H1 (cell line): ENCODE results near the gene ZNF200. TPM values are rescaled to one million over a fixed set of nuclear protein-coding genes. Genes with fewer than 3 reads are reported as not detected.

Experiments
- CHD7 ChIP-seq: fragments of 300-600 bp; sonication (generic); IDR thresholded peaks from 2 replicates; pipeline ENCODE4 v1.7.1; 2012; ENCODE audit warnings: low read length, moderate library complexity, mild to moderate bottlenecking, inconsistent platforms; ENCODE audit not compliant: insufficient replicate concordance
- polyA plus RNA-seq, 7 experiments: library from polyadenylated mRNA; depleted of rRNA in 3 of 7; stranded (reverse) in 5 of 7; unstranded in 2 of 7; fragments of >200 nt in 5 of 7; fragments of 200-250 nt in 2 of 7; gene quantifications; 1 replicate in 5 of 7; 2 replicates in 1 of 7; 4 replicates in 1 of 7; pipeline versions ENCODE4 v1.2.1 to v1.2.3, GENCODE V29; 2011 to 2013; ENCODE audit warnings: missing spikeins in 2 of 7, mixed read lengths in 2 of 7
- total RNA-seq: library from RNA; stranded (reverse); fragmentation: NEBNext Ultra II Directional; extraction: Animal tissue kit (Norgen Biotek cat#: 25700); gene quantifications from 2 replicates; pipeline ENCODE4 v1.2.1, GENCODE V29; 2021

Gene ZNF200
- total and polyA plus RNA-seq, 2 of the 8 experiments (the other 6 are each of a cell fraction or from before 2014, with no cell fraction given): 2.7 to 9.9 TPM

DNA sequence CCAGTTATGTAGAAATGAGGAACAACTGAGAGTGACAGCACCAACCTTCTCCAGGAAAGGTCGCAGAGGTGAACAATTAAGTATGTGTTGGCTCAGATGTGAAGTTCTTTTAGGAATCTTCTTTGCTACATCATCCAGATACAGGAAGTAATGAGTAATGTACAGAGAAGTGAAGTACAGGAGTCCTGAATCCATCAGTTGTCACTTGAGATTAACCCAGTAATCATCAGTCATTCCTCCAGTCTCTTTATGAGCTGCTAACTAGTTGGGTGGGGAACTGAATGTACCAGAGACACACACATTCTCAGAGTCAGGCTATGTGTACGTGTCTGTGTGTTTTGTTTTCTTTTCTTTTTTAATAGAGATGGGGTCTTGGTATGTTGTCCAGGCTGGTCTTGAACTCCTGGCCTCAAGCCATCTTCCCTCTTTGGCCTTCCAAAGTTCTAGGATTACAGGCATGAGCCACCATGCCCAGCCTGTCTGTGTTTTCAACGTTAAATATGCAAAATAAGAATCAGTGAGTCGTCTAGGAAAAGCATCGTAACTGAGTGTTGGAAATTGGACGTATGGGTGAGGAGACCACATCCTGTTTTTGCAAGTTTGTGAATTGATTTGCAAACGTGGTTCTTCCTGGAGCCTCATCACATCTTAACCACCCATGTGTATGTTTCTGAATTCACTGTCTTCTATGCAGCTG lies 19.9 kb downstream of the ZNF200 start (continued):
- no peak for TF ChIP-seq CHD7
- TF ChIP-seq, all 59 proteins: peak for 0
